Medulla oblongata (tissue), 1 donor: ENCODE measurements around the gene PABPC1L.

Source experiments
- DNase-seq: peaks from one replicate; pipeline ENCODE4 v3.0.0-alpha.2; 2015; ENCODE audit errors: extremely low spot score

Gene PABPC1L

GRCh38 chr20:44942264-44942973 lies 32.6 kb downstream of the PABPC1L start:
- DNase-seq: no peak

DNA sequence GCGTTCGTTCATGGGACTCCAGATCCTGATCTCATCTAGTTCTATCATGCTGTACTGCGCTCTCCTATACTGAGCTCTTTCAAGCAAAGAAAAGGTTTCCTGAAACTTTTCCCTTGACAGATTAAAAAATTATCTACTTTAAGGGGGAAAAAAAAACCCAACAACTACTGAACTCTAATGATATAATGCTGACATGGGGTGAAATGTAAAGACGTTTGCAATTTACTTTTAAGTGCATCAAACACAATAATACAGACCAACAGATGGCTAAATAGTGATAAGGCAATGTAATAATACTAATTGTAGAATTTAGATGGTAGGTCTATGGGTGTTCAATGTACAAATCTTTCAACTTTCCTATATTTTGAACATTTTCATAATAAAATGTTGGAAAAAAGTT lies 34.0 kb downstream of the PABPC1L start:
- no peak for DNase-seq

DNA sequence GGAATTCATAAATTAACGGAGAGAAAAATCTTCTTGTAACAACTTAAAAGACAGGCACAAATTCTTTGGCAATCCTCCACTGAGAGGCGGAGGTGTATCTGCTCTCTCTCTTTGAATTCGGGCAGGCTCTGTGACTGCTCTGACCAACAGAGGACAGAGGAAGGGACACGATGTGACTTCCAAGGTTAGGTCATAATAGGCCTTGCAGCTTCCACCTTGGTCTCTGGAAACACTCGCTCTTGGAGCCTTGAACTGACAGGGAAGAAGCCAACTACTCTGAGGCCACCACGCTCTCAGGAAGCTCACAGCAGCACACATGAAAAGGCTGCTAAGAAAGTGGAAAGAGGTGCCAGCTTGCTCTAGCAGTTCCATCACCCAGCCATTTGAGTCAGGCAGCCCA lies 35.4 kb downstream of the PABPC1L start:
- no peak for DNase-seq

DNA sequence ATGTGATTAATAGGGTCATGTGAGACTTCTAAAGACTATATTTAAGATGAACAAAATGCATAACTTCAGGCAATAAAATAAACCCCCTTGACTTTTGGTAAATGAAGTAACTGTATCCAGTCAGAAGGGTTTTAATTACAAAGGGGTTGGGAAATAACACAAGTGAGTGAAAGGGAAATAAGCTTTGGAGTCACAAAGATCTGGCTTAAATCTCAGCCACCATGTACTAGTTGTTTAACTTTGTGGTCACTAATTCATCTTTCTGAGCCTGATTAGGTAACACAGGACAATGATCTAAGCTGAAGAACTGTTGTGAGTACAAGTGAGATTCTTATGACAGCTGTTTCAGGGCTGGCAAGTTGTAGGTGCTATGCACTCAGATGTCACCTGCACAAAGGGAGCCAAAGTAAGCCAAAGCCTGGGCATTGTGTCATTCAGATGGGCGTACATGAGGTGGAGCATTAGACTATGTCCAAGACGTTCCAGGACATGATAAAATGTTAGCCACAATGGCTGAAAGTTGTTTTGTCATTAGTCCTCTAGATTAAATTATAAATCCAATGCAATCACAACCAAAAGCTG lies 36.5 kb downstream of the PABPC1L start:
- DNase-seq: no peak

DNA sequence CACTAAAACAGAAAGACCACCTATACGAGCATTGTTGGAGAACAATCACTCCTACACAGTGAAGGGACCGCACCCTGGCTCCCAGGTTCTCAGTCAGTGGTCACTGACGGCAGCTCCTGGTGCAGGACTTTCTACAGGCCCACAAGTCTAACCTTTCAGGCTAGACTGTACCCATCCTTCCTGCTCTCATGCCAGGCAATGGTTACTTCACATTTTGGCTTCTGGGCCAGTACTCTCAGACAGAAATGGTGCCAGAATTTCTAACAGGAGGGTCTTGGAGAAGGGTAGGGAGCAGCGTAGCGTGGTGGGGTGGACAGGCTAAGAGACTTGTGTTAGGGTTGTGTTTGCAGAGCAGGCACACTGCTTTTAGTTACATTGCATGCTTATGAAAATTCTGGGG lies 38.2 kb downstream of the PABPC1L start:
- DNase-seq: no peak

GRCh38 chr20:44948513-44948912 lies 38.7 kb downstream of the PABPC1L start:
- no peak for DNase-seq

GRCh38 chr20:44950368-44950767 lies 40.5 kb downstream of the PABPC1L start:
- no peak for DNase-seq

GRCh38 chr20:44952731-44953130 lies 42.9 kb downstream of the PABPC1L start:
- no peak for DNase-seq

DNA sequence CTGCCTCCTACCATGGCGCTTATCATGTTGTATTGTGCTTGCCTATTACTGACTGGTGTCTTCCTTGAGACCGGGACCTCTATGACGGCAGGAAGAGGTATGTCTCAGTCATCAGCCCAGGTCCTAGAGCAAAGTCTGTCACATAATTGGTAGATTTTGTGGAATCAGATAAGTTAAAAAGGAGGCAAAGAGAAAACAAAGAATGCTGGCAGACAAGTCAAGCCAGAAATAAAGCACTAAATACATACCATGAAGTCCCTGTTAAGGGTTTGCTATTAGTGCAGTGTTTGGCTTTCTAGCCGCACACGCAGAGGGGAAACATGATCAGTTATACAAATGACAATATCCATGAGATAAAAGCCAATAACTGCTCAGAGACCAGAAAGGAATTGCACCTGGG lies 44.4 kb downstream of the PABPC1L start:
- DNase-seq: no peak

DNA sequence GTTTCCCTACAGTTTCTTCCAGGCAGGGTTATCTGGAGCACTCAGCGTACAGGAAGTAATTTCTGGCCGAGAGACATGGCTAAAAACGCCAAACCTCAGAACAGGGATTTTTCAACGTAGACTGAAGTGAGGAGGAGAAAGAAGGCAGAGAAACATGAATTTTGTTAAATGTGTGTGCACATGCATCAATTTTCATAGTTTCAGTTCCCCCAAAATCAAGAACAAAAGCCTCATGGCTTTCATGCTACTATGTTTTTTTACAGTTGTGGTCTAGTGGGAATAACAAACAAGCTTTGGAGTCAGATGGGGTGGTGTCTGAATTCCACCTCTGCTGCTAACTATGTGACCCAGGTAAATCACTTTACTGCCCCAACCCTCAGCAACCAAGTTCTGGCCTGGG lies 45.4 kb downstream of the PABPC1L start:
- DNase-seq: no peak

GRCh38 chr20:44956410-44956809 lies 46.5 kb downstream of the PABPC1L start:
- DNase-seq: no peak

- no peak for DNase-seq
These were observed 48.4 kb downstream of the PABPC1L start for GRCh38 chr20:44958276-44958675.

GRCh38 chr20:44959082-44959637 lies 49.3 kb downstream of the PABPC1L start:
- DNase-seq: peak; percentile 30

DNA sequence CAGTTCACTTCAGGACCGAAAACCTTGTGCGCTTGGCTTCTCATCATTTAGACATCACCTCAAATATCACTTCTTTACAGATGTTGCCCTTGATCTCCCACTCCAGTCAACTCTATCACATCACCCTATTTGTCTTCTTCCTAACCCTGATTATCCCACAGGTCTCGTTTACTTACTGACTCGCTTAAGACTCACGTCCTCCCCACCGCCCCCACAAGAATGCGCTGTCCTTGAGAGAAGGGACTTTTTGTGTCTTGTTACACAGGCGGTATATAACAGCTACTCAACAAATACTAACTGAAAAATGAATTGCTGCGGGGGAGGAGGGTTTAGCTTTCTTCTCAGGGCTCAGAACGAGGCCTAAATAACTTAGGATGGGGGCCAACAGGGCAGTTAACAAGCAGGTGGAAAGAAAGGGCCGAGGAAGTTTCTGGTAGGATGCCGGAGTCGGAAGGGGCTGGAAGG lies 49.8 kb downstream of the PABPC1L start:
- DNase-seq: peak; percentile 55

GRCh38 chr20:44960103-44960852 lies 50.4 kb downstream of the PABPC1L start, which contains the start of gene TOMM34:
TOMM34 (minus strand) TSS chr20:44960397; CDS start chr20:44960333, 64 bp downstream.
- peak; percentile 96 for DNase-seq

DNA sequence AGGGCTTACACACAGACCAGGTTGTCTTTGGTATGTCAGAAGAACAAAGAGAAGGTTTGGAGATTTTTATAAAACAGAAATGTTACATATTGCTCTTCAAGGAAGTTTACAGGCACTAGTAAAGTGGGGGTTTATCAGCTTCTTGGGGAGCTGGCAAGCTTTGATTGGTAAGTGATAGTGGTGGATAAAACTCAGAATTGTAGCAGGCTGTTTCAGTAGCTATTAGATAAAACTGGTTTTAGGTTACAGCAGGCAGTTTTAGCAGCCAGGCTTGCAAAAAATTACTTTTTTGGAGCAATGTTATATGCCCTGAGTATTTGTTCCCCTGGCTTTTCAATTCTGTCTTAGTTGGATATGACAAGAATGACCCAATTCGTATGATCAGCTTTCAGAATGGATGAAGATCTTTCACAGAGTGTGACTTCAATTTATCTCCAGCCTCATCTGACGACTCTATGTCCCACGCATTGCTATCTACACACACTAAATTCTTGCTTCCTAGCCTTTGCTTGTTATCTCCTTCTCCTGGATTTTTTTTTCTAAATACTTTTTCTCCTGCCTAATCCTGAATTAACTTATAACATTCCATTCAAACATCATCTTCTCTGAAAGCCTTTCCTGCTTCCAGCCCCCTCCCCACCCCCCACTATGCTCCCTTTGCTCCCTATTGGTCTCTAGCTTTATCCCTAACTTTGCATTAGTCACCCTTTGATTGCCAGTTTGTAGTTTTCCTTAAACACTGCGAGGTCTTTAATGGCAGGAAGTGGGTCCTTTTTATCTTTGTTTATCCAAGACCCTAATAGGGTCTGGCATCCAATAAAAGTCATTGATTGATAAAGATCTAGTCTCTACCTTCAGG lies 51.4 kb downstream of the PABPC1L start:
- DNase-seq: no peak

DNA sequence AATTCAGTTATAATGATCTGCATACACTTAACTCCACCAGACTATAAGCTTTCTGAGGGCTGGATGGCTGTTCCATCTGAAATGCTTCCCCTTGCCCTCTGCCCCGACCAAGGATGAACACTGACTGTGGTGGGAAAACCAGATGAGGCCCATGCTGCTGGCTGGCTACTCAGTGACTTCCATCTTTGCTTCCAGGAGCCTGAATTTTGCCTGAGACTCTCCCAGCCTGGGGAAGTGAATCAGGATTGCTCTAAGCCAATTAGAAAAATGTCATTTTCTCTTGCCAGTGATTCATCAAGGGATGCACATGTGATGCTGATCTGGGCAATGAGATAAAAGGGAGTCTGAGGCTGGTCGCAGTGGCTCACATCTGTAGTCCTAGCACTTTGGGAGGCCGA lies 52.0 kb downstream of the PABPC1L start:
- DNase-seq: no peak

DNA sequence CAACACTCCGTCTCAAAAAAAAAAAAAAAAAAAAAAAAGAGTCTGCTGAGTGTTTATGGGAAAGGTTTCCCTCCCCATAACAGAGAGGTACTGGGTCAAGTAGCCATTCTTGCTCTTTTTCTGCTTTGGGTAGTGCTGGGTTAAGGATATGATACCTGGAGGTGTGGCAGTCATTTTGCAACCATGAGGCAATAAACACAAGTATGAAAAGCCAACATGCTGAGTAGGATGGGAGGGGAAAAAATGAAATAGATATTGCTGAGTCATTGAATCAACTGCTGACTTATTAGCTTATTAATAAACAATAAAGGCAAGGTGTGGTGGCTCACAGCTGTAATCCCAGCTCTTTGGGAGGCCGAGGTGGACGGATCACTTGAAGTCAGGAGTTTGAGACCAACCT lies 52.6 kb downstream of the PABPC1L start:
- DNase-seq: no peak

DNA sequence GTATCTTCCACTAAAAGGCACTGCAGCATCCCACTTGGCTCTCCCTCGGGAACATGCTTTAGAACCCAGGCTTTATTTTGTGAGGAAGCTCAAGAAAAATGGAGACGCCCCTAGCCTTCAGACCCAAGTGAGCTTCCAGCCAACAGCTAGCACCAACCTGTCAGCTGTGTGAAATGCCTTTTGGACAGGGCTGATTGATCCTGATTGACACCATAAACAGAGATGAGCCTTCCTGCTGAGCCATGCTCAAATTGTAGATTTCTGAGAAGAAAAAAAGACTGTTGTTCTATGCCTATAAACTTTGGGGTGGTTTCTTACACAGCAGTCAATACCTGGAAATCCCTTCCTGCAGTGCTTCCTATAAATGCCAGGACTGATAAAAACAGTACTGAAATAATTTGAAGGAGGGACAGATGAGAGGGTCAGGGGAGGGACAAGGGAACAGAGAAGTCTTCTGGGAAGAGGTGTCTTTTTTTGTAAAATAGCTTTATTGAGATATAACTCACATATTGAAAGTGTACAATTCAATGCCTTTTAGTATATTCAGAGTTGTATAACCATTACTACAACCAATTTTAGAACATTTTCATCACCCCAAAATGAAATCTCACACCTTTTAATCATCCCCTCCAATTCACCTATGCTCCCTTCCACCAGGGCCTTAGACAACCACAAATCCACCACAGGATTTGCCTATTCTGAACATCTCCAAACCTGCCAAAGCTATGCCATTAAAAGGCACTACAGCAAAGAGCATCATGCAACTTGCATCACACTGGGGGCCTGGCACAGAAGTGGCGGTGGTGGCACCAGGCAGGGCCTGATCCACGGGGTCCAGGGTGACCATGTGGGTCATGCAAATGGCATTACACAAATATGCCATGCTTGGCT lies 53.7 kb downstream of the PABPC1L start:
- DNase-seq: no peak

DNA sequence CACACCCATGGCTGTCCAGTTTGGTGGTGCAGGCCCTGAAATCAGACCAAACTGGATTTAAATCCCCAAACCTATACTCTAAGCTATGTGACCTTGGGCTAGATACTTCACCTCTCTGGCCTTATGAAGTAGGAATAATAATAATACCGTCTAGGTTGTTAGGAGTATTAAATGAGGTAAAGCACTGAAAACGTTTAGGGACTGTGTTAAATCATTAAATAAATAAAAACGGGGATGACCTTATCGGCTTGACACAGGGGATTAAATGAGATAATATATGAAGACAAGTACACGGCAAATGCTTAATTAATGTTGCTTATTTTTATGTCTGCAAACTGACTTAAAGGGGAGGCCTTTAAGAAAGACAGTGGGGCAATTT lies 55.8 kb downstream of the PABPC1L start:
- no peak for DNase-seq
